ENCODE results near the gene VPS13D.

DNA sequence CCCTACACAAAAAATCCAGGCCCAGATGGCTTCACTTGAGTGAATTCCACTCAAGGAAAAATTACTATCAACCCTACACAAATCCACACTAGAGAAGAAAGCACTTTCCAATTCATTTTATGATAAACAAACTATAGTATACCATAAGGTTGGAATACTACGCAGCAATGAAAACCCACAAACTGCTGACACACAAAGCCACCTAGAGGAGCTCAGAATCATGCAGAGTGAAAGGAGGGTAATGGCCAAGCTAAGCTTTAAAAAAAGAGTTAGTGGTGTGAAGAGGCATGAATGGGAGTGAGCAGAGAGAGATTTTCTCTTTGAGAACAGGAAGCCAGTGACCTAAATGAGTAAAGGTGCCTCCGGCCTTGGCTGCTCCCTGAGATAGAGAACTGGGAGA is 294.4 kb downstream of the VPS13D start:
- TF ChIP-seq NFRKB (IDR thresholded peaks at IDR 0.05): no peak
- TF ChIP-seq FOXM1 (IDR thresholded peaks at IDR 0.05; ENCODE audit: borderline replicate concordance): no peak
- TF ChIP-seq FOXK2 (IDR thresholded peaks at IDR 0.05): no peak
- no peak for TF ChIP-seq LEF1 (IDR thresholded peaks at IDR 0.05; ENCODE audit: borderline replicate concordance)
- no peak for TF ChIP-seq TARDBP (IDR thresholded peaks at IDR 0.05)
- TF ChIP-seq BHLHE40 (IDR thresholded peaks at IDR 0.05; ENCODE audit: borderline replicate concordance): no peak
